ENCODE measurements around the gene P4HB. TPM values are rescaled to one million over a fixed set of nuclear protein-coding genes. Genes with fewer than 3 reads are reported as not detected.

The P4HB gene
- total RNA-seq, 4 donors from 2014 or later = 548 to 1,124 (median 681) TPM

DNA sequence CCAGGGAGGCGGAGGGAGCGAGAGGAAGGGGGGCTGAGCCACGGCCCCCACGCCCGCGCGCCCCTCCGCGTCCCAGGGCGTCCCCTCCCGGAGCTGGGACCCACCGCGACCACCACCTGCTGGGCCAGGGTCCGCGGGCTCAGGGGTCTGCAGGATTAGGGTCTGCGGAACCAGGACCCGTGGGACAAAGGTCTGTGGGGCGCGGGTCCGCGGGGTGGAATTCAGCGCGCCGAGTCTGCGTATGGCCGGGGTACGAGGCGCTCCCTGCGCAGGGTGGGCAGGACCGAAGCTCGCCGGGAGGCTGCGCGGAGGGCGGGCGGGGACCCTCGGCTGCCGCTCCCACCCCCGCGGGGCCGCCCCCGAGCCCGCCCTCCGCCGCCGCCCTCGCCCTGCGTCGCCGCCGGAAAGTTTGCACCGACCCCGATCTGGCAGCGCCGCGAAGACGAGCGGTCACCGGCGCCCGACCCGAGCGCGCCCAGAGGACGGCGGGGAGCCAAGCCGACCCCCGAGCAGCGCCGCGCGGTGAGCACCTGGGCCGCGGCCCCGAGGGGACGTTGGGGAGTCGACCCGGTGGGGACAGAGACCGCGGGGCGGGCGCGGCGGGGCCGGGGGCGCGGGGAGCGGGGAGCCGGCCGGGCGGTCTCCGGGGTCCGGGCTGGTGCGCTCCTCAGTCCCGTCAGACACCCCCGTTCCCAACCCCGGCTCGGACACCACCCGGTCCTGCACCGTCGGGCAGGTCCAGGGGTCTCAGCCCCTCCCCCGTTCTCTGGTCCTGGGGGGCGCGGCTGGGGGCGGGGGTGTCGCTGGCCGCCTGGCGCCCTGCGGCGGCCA is 56.4 kb downstream of the P4HB start, which contains the start of gene GCGR:
Gene GCGR (plus strand): TSS at position 423 of the 831 bp plus-strand sequence. CDS start 4,869 bp downstream, outside the sequence.
- no peak within 1 kb of the TSS for H3K27ac ChIP-seq
- intact Hi-C loops (cut with DNase I) = no loop called here
- DNase-seq = no peak
- 7% methylated on average over 6 of the region's 110 CpGs; no CpG with 5 or more reads in 1 of the 2 donors for WGBS, 2 donors
- no peaks in the 10 kb centered on the region for H3K9me3 ChIP-seq
- H3K36me3 ChIP-seq = no peaks in the 10 kb centered on the region
- no peak for TF ChIP-seq POLR2A (IDR thresholded peaks at IDR 0.05)
- peaks cover 19% of the 10 kb centered on the region for H3K27me3 ChIP-seq
- H3K4me3 ChIP-seq (replicated peaks in 1 of 3) = no peak within 1 kb of the TSS
- peaks cover 3 to 18% of the 10 kb centered on the region in 2 donors for H3K4me1 ChIP-seq

DNA sequence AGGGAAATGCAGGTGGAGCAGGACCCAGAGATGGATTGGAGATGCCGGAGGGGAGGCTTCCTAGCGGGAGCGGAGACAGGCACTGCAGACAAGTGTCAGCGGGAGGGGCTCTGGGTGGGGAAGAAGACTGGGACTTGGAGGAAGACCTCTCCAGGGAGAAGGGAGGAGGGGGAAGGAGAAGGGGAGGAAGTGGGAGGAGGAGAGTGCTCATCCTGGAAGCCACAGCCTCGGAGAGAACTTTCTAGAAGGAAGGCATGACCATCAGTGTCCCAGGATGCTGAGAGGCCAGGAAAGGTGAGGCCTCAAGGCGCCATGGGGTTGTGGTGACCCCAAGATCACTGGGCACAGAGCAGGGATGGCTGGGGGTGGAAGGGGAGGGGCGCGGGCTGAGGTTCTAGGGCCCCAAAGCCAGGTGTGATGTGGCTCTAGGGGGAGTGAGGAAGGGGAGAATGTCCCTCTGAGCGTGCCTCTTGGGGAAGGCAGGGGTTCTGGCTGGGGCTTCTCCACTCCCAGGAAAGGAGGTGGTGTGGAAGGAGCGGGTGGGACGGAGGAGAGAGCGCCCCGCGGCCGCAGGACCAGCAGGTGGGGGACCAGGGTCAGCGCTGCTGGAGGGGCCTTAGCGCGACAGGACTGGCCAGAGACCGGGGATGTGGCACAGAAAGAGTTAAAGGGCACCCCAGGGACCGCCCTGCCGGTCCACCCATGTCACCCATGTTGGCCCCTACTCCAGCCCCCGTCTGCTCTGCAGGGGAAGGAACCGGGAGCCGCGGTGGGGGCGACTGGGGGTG is 57.3 kb downstream of the P4HB start:
- intact Hi-C loops (cut with DNase I) = no loop called here
- TF ChIP-seq POLR2A (IDR thresholded peaks at IDR 0.05) = no peak
- TF ChIP-seq, protein P1, sequence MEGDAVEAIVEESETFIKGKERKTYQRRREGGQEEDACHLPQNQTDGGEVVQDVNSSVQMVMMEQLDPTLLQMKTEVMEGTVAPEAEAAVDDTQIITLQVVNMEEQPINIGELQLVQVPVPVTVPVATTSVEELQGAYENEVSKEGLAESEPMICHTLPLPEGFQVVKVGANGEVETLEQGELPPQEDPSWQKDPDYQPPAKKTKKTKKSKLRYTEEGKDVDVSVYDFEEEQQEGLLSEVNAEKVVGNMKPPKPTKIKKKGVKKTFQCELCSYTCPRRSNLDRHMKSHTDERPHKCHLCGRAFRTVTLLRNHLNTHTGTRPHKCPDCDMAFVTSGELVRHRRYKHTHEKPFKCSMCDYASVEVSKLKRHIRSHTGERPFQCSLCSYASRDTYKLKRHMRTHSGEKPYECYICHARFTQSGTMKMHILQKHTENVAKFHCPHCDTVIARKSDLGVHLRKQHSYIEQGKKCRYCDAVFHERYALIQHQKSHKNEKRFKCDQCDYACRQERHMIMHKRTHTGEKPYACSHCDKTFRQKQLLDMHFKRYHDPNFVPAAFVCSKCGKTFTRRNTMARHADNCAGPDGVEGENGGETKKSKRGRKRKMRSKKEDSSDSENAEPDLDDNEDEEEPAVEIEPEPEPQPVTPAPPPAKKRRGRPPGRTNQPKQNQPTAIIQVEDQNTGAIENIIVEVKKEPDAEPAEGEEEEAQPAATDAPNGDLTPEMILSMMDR (IDR thresholded peaks at IDR 0.05) = no peak
- no peak overlapping the region for H3K4me3 ChIP-seq (replicated peaks in 1 of 3)
- peaks cover 19% of the 10 kb centered on the region for H3K27me3 ChIP-seq
- H3K36me3 ChIP-seq = no peaks in the 10 kb centered on the region
- WGBS, 2 donors = 36 to 41% methylated on average over 17 to 18 of the region's 26 CpGs
- no peak overlapping the region for H3K27ac ChIP-seq
- H3K4me1 ChIP-seq = peaks cover 3 to 18% of the 10 kb centered on the region in 2 donors
- no peaks in the 10 kb centered on the region for H3K9me3 ChIP-seq
- no peak for DNase-seq

DNA sequence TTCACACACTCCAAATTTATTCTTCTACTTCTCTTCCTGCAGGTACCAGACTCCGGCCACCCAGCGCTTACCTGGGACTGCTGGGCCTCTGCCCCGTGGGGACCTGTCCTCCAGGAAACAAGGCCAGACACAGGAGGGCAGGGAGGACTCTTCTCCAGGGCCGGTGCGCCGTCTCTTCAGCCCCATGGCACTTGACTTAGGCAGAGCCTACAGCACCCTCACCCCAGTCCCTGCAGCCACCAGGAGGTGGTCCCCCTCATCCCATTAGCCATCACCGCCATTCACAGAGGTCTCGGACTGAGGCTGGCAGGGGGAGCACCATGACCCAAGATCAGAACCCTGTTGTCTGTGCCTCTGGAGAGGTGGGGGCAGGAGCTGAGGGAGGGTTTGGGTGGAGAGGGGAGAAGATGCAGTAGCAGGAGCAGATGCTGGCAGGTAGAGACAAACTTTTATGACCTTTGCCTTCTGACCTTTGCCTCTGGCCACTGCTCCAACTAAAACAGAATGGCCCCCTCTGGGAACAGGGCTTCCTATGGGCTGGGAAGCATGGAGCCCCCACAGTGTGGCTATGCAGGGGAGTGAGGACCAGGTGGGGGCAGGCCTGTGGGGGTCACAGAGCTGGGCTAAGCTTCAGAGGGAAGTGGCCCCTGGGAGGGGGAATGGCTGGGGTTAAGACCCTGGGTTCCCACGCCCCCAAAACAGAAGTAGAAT is 58.1 kb downstream of the P4HB start:
- intact Hi-C loops (cut with DNase I) = no loop called here
- H3K27me3 ChIP-seq = peaks cover 19% of the 10 kb centered on the region
- WGBS, 2 donors = 73 to 84% methylated on average over 6 to 9 of the region's 9 CpGs
- H3K9me3 ChIP-seq = no peaks in the 10 kb centered on the region
- H3K4me1 ChIP-seq = peaks cover 3 to 18% of the 10 kb centered on the region in 2 donors
- no peak overlapping the region for H3K4me3 ChIP-seq (replicated peaks in 1 of 3)
- DNase-seq = no peak
- H3K27ac ChIP-seq = no peak overlapping the region
- H3K36me3 ChIP-seq = no peaks in the 10 kb centered on the region
- TF ChIP-seq POLR2A (IDR thresholded peaks at IDR 0.05) = no peak

DNA sequence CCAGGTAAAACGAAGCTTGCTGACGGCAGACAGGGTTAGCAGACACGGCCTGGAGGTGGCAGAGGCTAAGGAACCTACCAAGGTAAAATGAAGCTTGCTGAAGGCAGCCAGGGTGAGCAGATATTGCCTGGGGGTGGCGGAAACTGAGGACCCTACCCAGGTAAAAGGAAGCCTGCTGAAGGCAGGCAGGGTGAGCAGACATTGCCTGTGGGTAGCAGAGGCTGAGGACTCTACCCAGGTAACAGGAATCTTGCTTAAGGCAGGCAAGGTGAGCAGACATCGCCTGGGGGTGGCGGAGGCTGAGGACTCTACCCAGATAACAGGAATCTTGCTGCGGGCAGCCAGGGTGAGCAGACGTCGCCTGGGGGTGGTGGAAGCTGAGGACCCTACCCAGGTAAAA is 59.0 kb downstream of the P4HB start:
- H3K4me3 ChIP-seq (replicated peaks in 1 of 3) = no peak overlapping the region
- TF ChIP-seq, protein P1 (IDR thresholded peaks at IDR 0.05) = no peak
- TF ChIP-seq POLR2A (IDR thresholded peaks at IDR 0.05) = no peak
- no peak overlapping the region for H3K27ac ChIP-seq
- no peaks in the 10 kb centered on the region for H3K9me3 ChIP-seq
- intact Hi-C loops (cut with DNase I) = no loop called here
- peaks cover 3 to 18% of the 10 kb centered on the region in 2 donors for H3K4me1 ChIP-seq
- WGBS, 2 donors = 88 to 90% methylated on average over 9 of the region's 9 CpGs
- peaks cover 19% of the 10 kb centered on the region for H3K27me3 ChIP-seq
- no peak for DNase-seq
- no peaks in the 10 kb centered on the region for H3K36me3 ChIP-seq

DNA sequence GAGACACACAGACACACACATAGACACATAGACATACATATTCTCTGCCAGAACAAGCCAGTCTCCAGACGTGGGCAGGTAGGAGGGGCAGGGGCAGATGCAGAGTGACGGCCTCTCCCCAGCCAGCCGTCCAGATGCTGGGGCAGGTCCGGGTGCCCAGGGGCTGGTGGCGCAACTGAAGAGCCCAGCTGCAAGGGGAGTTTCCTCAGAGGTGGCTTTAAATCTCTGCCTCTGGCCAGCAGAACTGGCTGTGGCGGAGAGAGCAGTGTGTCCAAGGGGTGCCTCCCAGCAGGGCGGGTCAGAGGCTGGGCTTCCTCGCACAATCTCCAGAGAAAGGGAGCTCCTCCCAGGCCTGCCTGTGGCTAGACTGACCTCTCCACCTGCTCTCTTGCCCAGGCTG is 65.8 kb downstream of the P4HB start:
- no peak overlapping the region for H3K4me3 ChIP-seq (replicated peaks in 1 of 3)
- H3K36me3 ChIP-seq = no peaks in the 10 kb centered on the region
- no peak overlapping the region for H3K27ac ChIP-seq
- no peaks in the 10 kb centered on the region for H3K27me3 ChIP-seq
- DNase-seq = no peak
- TF ChIP-seq, protein P1 (IDR thresholded peaks at IDR 0.05) = no peak
- no peak for TF ChIP-seq POLR2A (IDR thresholded peaks at IDR 0.05)
- H3K4me1 ChIP-seq = no peaks in the 10 kb centered on the region
- intact Hi-C loops (cut with DNase I) = no loop called here
- 46 to 65% methylated on average over 4 to 7 of the region's 8 CpGs for WGBS, 2 donors
- no peaks in the 10 kb centered on the region for H3K9me3 ChIP-seq
